Measurements from ENCODE around the gene OPRL1.
"Not testable (repeated sequence)": the region's sequence is repeated elsewhere in the genome, so short reads cannot be mapped to it uniquely, and the experiment has no call there.

The OPRL1 gene

GRCh38 chr20:64087226-64087825, 7.4 kb downstream of the OPRL1 start:
- DNase-seq (ENCODE audit: low spot score): not testable (repeated sequence)

GRCh38 chr20:64088586-64088985, 8.7 kb downstream of the OPRL1 start:
- DNase-seq (ENCODE audit: low spot score): not testable (repeated sequence)

- no peak for DNase-seq (ENCODE audit: low spot score)
Observed at GRCh38 chr20:64090165-64090564, 10.3 kb downstream of the OPRL1 start.

- no peak for DNase-seq (ENCODE audit: low spot score)
Observed at GRCh38 chr20:64091340-64091739, 11.5 kb downstream of the OPRL1 start.

- DNase-seq (ENCODE audit: low spot score): no peak
Observed at GRCh38 chr20:64091770-64092169, 11.9 kb downstream of the OPRL1 start.

GRCh38 chr20:64092258-64093012, 12.6 kb downstream of the OPRL1 start:
- no peak for DNase-seq (ENCODE audit: low spot score)

GRCh38 chr20:64093013-64093503, 13.2 kb downstream of the OPRL1 start:
- DNase-seq (ENCODE audit: low spot score): no peak

- no peak for DNase-seq (ENCODE audit: low spot score)
Observed at GRCh38 chr20:64095455-64095854, 15.6 kb downstream of the OPRL1 start.

- no peak for DNase-seq (ENCODE audit: low spot score)
Observed at GRCh38 chr20:64095927-64096326, 16.0 kb downstream of the OPRL1 start.

GRCh38 chr20:64096535-64096934, 16.7 kb downstream of the OPRL1 start:
- DNase-seq (ENCODE audit: low spot score): no peak

GRCh38 chr20:64098471-64099013, 18.7 kb downstream of the OPRL1 start:
- no peak for DNase-seq (ENCODE audit: low spot score)

- no peak for DNase-seq (ENCODE audit: low spot score)
Observed at GRCh38 chr20:64099086-64099786, 19.4 kb downstream of the OPRL1 start.

GRCh38 chr20:64099880-64100565, 20.1 kb downstream of the OPRL1 start:
- no peak for DNase-seq (ENCODE audit: low spot score)

GRCh38 chr20:64100566-64100888, 20.6 kb downstream of the OPRL1 start:
- no peak for DNase-seq (ENCODE audit: low spot score)

- no peak for DNase-seq (ENCODE audit: low spot score)
Observed at GRCh38 chr20:64100946-64101688, 21.2 kb downstream of the OPRL1 start.

- DNase-seq (ENCODE audit: low spot score): peak; percentile 50
Observed at GRCh38 chr20:64101731-64102621, 22.1 kb downstream of the OPRL1 start.

- no peak for DNase-seq (ENCODE audit: low spot score)
Observed at GRCh38 chr20:64102647-64103354, 22.9 kb downstream of the OPRL1 start.

GRCh38 chr20:64103871-64104666, 24.2 kb downstream of the OPRL1 start:
- DNase-seq (ENCODE audit: low spot score): no peak
